KBM-7 (cell line): ENCODE data around the gene DTX4.

Experiments used
- DNase-seq: peaks from one replicate; pipeline ENCODE4 v3.0.0-alpha.2; 2015
- in situ Hi-C: fragments of 300-500 bp; cut with MboI; formaldehyde crosslinking; loops from 2 replicates; pipeline ENCODE4 v1.14.3; 2020; ENCODE audit warnings: low sequenced_read_pairs, low pct_unique_long_range_greater_than_20kb, mixed read lengths

The DTX4 gene

GRCh38 chr11:59187035-59187434, 15.1 kb downstream of the DTX4 start:
- in situ Hi-C loops, result no loop called here
- no peak for DNase-seq

- in situ Hi-C loops, result no loop called here
- DNase-seq, result no peak
These were observed 15.7 kb downstream of the DTX4 start for GRCh38 chr11:59187587-59187986.

- in situ Hi-C loops, result no loop called here
- no peak for DNase-seq
These were observed 17.0 kb downstream of the DTX4 start for GRCh38 chr11:59188954-59189353.

GRCh38 chr11:59189986-59190385, 18.1 kb downstream of the DTX4 start:
- in situ Hi-C loops, result no loop called here
- DNase-seq, result no peak

- in situ Hi-C loops, result no loop called here
- DNase-seq, result no peak
These were observed 19.2 kb downstream of the DTX4 start for GRCh38 chr11:59191095-59191494.

GRCh38 chr11:59191890-59192289, 20.0 kb downstream of the DTX4 start:
- DNase-seq, result no peak
- in situ Hi-C loops, result no loop called here

GRCh38 chr11:59192446-59193020, 20.6 kb downstream of the DTX4 start:
- in situ Hi-C loops, result no loop called here
- DNase-seq, result no peak

GRCh38 chr11:59193587-59194130, 21.7 kb downstream of the DTX4 start:
- no peak for DNase-seq
- in situ Hi-C loops, result no loop called here

GRCh38 chr11:59195586-59195985, 23.7 kb downstream of the DTX4 start:
- DNase-seq, result no peak
- in situ Hi-C loops, result no loop called here

GRCh38 chr11:59196777-59197176, 24.8 kb downstream of the DTX4 start:
- no peak for DNase-seq
- in situ Hi-C loops, result no loop called here

GRCh38 chr11:59197991-59198390, 26.1 kb downstream of the DTX4 start:
- no peak for DNase-seq
- in situ Hi-C loops, result no loop called here

- in situ Hi-C loops, result no loop called here
- no peak for DNase-seq
These were observed 26.8 kb downstream of the DTX4 start for GRCh38 chr11:59198726-59199125.

- in situ Hi-C loops, result no loop called here
- DNase-seq, result no peak
These were observed 27.9 kb downstream of the DTX4 start for GRCh38 chr11:59199546-59200422.

- in situ Hi-C loops, result no loop called here
- no peak for DNase-seq
These were observed 28.5 kb downstream of the DTX4 start for GRCh38 chr11:59200423-59200746.

GRCh38 chr11:59201353-59201752, 29.4 kb downstream of the DTX4 start:
- in situ Hi-C loops, result no loop called here
- peak; percentile 16 for DNase-seq

GRCh38 chr11:59204746-59205145, 32.8 kb downstream of the DTX4 start:
- DNase-seq, result no peak
- in situ Hi-C loops, result no loop called here

GRCh38 chr11:59205648-59206047, 33.7 kb downstream of the DTX4 start:
- in situ Hi-C loops, result no loop called here
- no peak for DNase-seq

- DNase-seq, result peak; percentile 49
- in situ Hi-C loops, result no loop called here
These were observed 34.7 kb downstream of the DTX4 start for GRCh38 chr11:59206635-59207034.

- in situ Hi-C loops, result no loop called here
- DNase-seq, result peak; percentile 67
These were observed 36.1 kb downstream of the DTX4 start for GRCh38 chr11:59207988-59208451.

- in situ Hi-C loops, result no loop called here
- no peak for DNase-seq
These were observed 37.0 kb downstream of the DTX4 start for GRCh38 chr11:59208956-59209355.

- in situ Hi-C loops, result no loop called here
These were observed 40.3 kb downstream of the DTX4 start for GRCh38 chr11:59212222-59212621.

More at GRCh38 chr11:59212222-59212621, 40.3 kb downstream of the DTX4 start:
- no peak for DNase-seq
